ENCODE data around the gene ORC2. TPM values are rescaled to one million over a fixed set of nuclear protein-coding genes. Genes with fewer than 3 reads are reported as not detected.

Gene ORC2
- polyA plus RNA-seq, 1 experiment, result 4.9 TPM

- Histone ChIP-seq H3K9me3 (ENCODE audit: control insufficient read depth, insufficient read depth, low read length) (peaks cover 3% of the 10 kb centered on the region; the same call in 1 of the 2 replicates), H3K27me3 (ENCODE audit: control insufficient read depth, insufficient read depth, low read length) (no peaks in the 10 kb centered on the region), H3K27ac (ENCODE audit: low read depth, low read length) (peak overlapping the region; percentile 62), H3K4me3 (ENCODE audit: low read depth, low read length) (peak overlapping the region; percentile 94)
- CTCF ChIA-PET, result interaction anchor here (0.6 to 5.4 kb wide), 15 partner anchors 12 to 267 kb away, joined by 3 to 41 read pairs (median 4); no protein-coding TSS in a partner anchor
- no peak for DNase-seq (ENCODE audit: low read depth, low spot score)
- POLR2A ChIA-PET, result no interaction called here
- TF ChIP-seq CTCF (IDR thresholded peaks at IDR 0.05; ENCODE audit: low read depth, low read length), result no peak
Observed at GRCh38 chr2:200962811-200963123, 693 bp downstream of the ORC2 start.

- no peak for DNase-seq (ENCODE audit: low read depth, low spot score)
- Histone ChIP-seq H3K27ac (ENCODE audit: low read depth, low read length) (no peak overlapping the region), H3K9me3 (ENCODE audit: control insufficient read depth, insufficient read depth, low read length) (peaks cover 3% of the 10 kb centered on the region; the same call in 1 of the 2 replicates), H3K4me3 (ENCODE audit: low read depth, low read length) (no peak overlapping the region; the same call in 1 of the 2 replicates), H3K27me3 (ENCODE audit: control insufficient read depth, insufficient read depth, low read length) (no peaks in the 10 kb centered on the region)
- CTCF ChIA-PET, result interaction anchor here (1.8 kb wide), 1 partner anchor 107 kb away, joined by 5 read pairs; no protein-coding TSS in a partner anchor
- POLR2A ChIA-PET, result no interaction called here
- no peak for TF ChIP-seq CTCF (IDR thresholded peaks at IDR 0.05; ENCODE audit: low read depth, low read length)
Observed at GRCh38 chr2:200961674-200962073, 1.8 kb downstream of the ORC2 start.

GRCh38 chr2:200950378-200950777 is 13.1 kb downstream of the ORC2 start:
- no peaks in the 10 kb centered on the region for H3K27me3 ChIP-seq (ENCODE audit: control insufficient read depth, insufficient read depth, low read length)
- no peak overlapping the region for H3K27ac ChIP-seq (ENCODE audit: low read depth, low read length)
- CTCF ChIA-PET, result interaction anchor here (2.4 kb wide), 1 partner anchor 13 kb away, joined by 10 read pairs; the partner anchor contains the start of gene ORC2
- no peaks in the 10 kb centered on the region for H3K9me3 ChIP-seq (ENCODE audit: control insufficient read depth, insufficient read depth, low read length)
- no peak for TF ChIP-seq CTCF (IDR thresholded peaks at IDR 0.05; ENCODE audit: low read depth, low read length)
- H3K4me3 ChIP-seq (ENCODE audit: low read depth, low read length), result no peak overlapping the region
- POLR2A ChIA-PET, result no interaction called here
- DNase-seq (ENCODE audit: low read depth, low spot score), result no peak

GRCh38 chr2:200945395-200945729 is 18.1 kb downstream of the ORC2 start:
- H3K27ac ChIP-seq (ENCODE audit: low read depth, low read length), result no peak overlapping the region
- TF ChIP-seq CTCF (IDR thresholded peaks at IDR 0.05; ENCODE audit: low read depth, low read length), result no peak
- DNase-seq (ENCODE audit: low read depth, low spot score), result no peak
- H3K9me3 ChIP-seq (ENCODE audit: control insufficient read depth, insufficient read depth, low read length), result no peaks in the 10 kb centered on the region
- ChIA-PET CTCF (interaction anchor here (0.6 to 1.9 kb wide), 8 partner anchors 13 to 287 kb away, joined by 3 to 6 read pairs (median 4); partner anchors contain the start of gene CASP10), POLR2A (interaction anchor here (0.6 kb wide), 1 partner anchor 15 kb away, joined by 3 read pairs; no protein-coding TSS in a partner anchor)
- no peak overlapping the region for H3K4me3 ChIP-seq (ENCODE audit: low read depth, low read length)
- no peaks in the 10 kb centered on the region for H3K27me3 ChIP-seq (ENCODE audit: control insufficient read depth, insufficient read depth, low read length)

GRCh38 chr2:200944467-200945394 is 18.7 kb downstream of the ORC2 start:
- Histone ChIP-seq H3K9me3 (ENCODE audit: control insufficient read depth, insufficient read depth, low read length) (no peaks in the 10 kb centered on the region), H3K27ac (ENCODE audit: low read depth, low read length) (no peak overlapping the region), H3K27me3 (ENCODE audit: control insufficient read depth, insufficient read depth, low read length) (no peaks in the 10 kb centered on the region), H3K4me3 (ENCODE audit: low read depth, low read length) (no peak overlapping the region)
- ChIA-PET CTCF (interaction anchor here (0.6 to 1.9 kb wide), 10 partner anchors 12 to 288 kb away, joined by 3 to 6 read pairs (median 4); partner anchors contain the start of gene CASP10), POLR2A (interaction anchor here (0.6 kb wide), 1 partner anchor 16 kb away, joined by 3 read pairs; no protein-coding TSS in a partner anchor)
- TF ChIP-seq CTCF (IDR thresholded peaks at IDR 0.05; ENCODE audit: low read depth, low read length), result no peak
- peak; percentile 66 for DNase-seq (ENCODE audit: low read depth, low spot score)

Measured in AG04450 (cell line).